ENCODE measurements around the gene SELPLG.

SELPLG gene

GRCh38 chr12:108649669-108650068 lies 16.0 kb upstream of the SELPLG start:
- no peak for TF ChIP-seq CTCF (IDR thresholded peaks at IDR 0.05)

- no peak for TF ChIP-seq CTCF (IDR thresholded peaks at IDR 0.05)
Measured at GRCh38 chr12:108649126-108649525, 15.4 kb upstream of the SELPLG start.

- TF ChIP-seq CTCF (IDR thresholded peaks at IDR 0.05): no peak
Measured at GRCh38 chr12:108648371-108648770, 14.7 kb upstream of the SELPLG start.

GRCh38 chr12:108647585-108648287 lies 14.0 kb upstream of the SELPLG start:
- TF ChIP-seq CTCF (IDR thresholded peaks at IDR 0.05): no peak

- TF ChIP-seq CTCF (IDR thresholded peaks at IDR 0.05): no peak; the same call in 1 of the 2 replicates
Measured at GRCh38 chr12:108646600-108647579, 13.2 kb upstream of the SELPLG start.

GRCh38 chr12:108645686-108646599 lies 12.2 kb upstream of the SELPLG start:
- TF ChIP-seq CTCF (IDR thresholded peaks at IDR 0.05): no peak

- TF ChIP-seq CTCF (IDR thresholded peaks at IDR 0.05): no peak
Measured at GRCh38 chr12:108644811-108645120, 11.1 kb upstream of the SELPLG start.
